ENCODE measurements around the gene SEL1L.
"Not testable (repeated sequence)": the region's sequence is repeated elsewhere in the genome, so short reads cannot be mapped to it uniquely, and the experiment has no call there.

SEL1L gene

DNA sequence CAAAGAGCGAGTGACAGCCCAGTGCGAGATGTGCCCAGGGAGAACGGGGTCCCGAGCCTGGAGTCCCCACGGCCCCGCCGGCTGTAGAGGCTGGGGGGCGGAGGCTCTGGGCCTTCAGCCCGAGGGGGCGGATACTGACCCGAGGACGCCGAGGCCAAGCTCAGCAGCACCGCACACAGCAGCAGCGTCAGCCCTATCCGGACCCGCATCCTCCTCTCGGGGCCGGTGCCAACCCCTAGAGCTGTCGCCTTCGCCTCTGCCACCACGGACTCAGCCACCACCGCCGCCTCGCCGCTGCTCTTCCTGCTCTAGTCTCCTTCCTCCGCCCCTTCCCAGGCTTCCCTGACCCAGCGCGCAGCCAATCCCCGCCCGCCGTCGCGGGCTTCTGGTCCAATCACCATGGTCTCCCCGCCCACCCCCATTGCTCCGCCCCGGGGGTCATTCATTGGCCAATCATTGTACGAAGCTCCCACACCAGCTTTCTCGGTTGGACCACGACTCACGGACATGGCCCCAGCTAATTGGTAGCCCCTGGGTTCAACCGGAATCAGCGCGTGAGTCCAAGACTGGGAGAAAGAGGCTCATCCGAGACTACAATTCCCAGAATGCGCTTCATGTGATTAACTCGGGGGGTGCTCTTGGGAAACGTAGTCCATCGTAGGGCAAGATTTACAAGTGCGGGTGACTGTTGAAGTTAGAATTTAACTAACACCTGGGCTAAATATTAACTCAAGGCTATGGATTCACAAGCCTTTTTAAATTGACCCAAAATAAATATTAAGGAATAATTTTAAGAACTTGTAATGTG is at the start of gene SEL1L:
Gene SEL1L, minus strand, starts transcription at position 318 of the 808 bp plus-strand sequence. Its CDS starts 109 bp downstream, at position 209.
- peak; percentile 99 for DNase-seq (ENCODE audit: extremely low read depth in 1 of 2, low read depth in 1 of 2)

DNA sequence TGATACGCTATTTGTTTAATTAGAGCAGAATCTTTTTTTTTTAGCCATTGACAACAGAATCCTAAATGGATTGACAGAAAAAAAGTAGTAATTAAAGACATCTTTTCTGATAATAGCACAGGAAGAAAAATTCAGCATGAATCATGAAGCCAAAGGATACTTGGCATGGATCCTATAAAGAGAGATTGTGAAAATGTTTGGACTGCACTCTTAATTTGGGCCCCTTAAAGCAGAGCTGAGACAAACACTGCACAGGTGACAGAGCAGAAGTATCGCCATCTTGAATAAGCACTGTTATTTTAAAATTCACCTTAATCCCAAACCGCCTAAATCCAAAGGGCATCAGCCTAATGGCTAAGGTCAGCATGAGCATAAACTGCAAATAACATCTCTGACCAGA is 48.8 kb upstream of the SEL1L start:
- DNase-seq (ENCODE audit: extremely low read depth in 1 of 2, low read depth in 1 of 2) = no peak

DNA sequence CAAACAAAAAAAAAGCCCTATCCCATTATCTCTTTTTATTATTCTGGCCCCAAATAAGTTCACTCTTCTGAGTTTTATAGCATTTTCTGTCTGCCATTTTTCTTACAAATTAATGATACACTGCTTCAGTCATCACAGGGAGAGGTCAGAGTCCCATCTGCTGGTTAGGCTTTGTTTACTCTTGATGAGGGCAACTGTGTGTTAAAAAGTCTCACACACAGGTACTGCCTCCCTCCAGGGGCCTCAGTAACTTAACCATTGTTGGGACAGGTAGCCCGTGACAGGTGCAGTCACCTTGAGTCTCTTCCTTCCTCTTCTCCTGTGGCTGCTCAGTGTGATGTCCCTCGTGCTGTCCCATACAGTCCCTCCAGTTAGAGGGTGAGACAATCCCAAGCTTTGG is 45.5 kb upstream of the SEL1L start:
- no peak for DNase-seq (ENCODE audit: extremely low read depth in 1 of 2, low read depth in 1 of 2)

GRCh38 chr14:81571437-81571836 is 37.8 kb upstream of the SEL1L start:
- DNase-seq (ENCODE audit: extremely low read depth in 1 of 2, low read depth in 1 of 2) = no peak

- no peak for DNase-seq (ENCODE audit: extremely low read depth in 1 of 2, low read depth in 1 of 2)
Measured at GRCh38 chr14:81567302-81567701, 33.6 kb upstream of the SEL1L start.

GRCh38 chr14:81565441-81566290 is 32.0 kb upstream of the SEL1L start:
- no peak for DNase-seq (ENCODE audit: extremely low read depth in 1 of 2, low read depth in 1 of 2)

- no peak for DNase-seq (ENCODE audit: extremely low read depth in 1 of 2, low read depth in 1 of 2)
Measured at GRCh38 chr14:81562818-81563217, 29.2 kb upstream of the SEL1L start.

DNA sequence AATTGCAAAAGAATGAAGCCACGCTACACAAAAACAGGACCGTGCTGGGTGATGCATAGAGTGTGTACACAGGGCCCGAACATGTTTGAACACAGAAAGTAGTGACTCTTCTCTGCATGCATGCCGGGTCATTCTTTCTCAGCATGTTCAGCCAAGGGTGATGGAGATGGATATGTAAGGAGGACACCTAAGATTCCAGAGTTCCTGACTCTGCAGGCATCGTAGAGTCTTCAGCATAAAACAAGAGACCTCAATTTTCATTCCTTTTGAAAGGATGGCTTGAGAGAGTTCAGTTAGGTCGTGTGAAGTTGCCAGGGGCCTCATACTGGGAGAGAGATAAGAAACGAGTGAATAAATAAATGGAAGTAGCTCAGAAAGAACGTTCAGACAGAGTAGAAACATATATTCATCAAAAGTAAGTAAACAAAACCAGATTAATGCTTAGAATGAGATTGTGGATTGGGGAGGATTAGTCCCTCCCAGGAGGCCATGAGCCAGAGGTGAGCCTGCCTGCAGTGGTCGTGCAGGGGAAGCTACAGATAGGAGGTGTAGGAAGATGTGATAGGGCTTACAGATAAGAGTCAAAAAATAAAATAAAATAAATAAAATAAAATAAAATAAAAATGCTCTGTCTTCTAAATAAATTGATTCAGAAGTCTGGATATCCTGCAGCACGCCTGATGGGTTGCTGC is 27.6 kb upstream of the SEL1L start:
- no peak for DNase-seq (ENCODE audit: extremely low read depth in 1 of 2, low read depth in 1 of 2)

DNA sequence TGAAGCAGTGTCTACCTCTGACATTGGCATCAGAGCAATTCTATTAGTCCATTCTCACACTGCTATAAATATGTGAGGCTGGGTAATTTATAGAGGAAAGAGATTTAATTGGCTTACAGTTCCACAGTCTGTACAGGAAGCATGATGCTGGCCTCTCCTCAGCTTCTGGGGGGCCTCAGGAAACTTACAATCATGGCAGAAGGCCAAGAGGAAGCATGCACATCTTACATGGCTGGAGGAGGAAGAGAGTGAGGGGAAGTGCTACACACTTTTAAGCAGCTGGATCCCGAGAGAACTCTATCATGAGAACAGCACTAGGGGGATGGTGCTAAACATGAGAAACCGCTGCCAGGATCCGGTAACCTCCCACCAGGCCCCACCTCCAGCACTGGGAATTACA is 25.7 kb upstream of the SEL1L start:
- no peak for DNase-seq (ENCODE audit: extremely low read depth in 1 of 2, low read depth in 1 of 2)

- DNase-seq (ENCODE audit: extremely low read depth in 1 of 2, low read depth in 1 of 2) = no peak
Measured at GRCh38 chr14:81557146-81557545, 23.5 kb upstream of the SEL1L start.

DNA sequence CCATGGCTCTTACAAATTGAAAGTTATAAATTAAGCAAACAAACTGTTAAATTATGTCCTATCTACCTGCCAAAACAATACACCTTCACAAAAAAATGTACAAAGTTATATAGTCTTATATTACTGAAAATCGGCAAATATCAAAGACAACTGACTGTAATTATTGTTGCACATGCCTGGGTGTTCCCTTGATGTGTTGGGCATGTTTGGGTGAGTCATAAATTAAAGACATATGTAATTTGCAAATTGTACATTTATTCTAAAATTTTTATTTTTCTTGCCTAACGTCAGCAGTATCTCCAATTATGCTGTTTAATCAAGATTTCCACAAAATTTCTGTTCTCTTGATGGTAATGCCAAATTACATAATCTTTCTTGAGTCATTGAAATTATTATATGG is 22.0 kb upstream of the SEL1L start:
- DNase-seq (ENCODE audit: extremely low read depth in 1 of 2, low read depth in 1 of 2) = no peak

DNA sequence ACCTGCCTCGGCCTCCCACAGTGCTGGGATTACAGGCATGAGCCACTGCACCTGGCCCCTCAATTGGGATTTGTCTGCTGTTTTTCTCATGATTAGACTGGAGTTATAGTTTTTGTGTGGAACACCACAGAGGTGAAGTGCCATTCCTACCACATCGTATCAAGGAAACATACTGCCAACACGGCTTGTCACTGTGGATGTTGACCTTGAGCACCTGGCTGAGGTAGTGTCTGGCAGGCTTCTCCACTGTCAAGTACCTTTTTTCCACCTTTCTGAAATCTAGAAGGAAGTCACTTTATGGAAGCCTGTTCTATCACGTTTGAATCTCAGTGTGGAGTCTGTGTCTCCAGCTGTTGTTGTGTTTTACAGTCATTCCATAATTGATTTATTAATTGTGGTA is 21.4 kb upstream of the SEL1L start:
- DNase-seq (ENCODE audit: extremely low read depth in 1 of 2, low read depth in 1 of 2) = no peak

GRCh38 chr14:81551471-81551870 is 17.8 kb upstream of the SEL1L start:
- no peak for DNase-seq (ENCODE audit: extremely low read depth in 1 of 2, low read depth in 1 of 2)

GRCh38 chr14:81550001-81550637 is 16.5 kb upstream of the SEL1L start:
- no peak for DNase-seq (ENCODE audit: extremely low read depth in 1 of 2, low read depth in 1 of 2)

DNA sequence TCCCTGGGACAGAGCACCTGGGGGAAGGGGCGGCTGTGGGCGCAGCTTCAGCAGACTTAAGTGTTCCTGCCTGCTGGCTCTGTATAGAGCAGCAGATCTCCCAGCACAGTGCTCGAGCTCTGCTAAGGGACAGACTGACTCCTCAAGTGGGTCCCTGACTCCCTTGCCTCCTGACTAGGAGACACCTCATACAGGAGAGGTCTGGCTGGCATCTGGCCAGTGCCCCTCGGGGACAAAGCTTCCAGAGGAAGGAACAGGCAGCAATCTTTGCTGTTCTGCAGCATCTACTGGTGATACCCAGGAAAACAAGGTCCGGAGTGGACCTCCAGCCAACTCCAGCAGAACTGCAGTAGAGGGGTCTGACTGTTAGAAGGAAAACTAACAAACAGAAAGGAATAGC is 7.6 kb upstream of the SEL1L start:
- DNase-seq (ENCODE audit: extremely low read depth in 1 of 2, low read depth in 1 of 2) = not testable (repeated sequence)

DNA sequence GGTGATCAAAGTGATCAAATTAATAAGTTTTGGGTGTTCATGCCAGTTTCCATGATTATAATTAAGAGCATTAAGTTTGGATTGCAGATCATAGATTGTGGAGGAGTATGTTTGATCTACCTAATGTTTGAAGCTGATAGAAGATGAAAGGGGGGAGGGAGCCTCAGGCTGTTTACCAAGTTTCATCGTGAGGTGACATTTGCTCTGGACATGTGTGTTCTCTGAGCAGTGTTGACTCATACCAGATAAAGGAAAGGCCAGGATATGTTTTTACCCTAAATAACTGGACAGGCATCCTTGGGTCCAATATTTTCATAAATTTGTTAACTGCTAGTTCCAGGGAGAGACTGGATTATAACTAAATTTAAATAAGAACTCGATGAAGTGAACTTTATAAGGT is 3.5 kb upstream of the SEL1L start:
- no peak for DNase-seq (ENCODE audit: extremely low read depth in 1 of 2, low read depth in 1 of 2)

DNA sequence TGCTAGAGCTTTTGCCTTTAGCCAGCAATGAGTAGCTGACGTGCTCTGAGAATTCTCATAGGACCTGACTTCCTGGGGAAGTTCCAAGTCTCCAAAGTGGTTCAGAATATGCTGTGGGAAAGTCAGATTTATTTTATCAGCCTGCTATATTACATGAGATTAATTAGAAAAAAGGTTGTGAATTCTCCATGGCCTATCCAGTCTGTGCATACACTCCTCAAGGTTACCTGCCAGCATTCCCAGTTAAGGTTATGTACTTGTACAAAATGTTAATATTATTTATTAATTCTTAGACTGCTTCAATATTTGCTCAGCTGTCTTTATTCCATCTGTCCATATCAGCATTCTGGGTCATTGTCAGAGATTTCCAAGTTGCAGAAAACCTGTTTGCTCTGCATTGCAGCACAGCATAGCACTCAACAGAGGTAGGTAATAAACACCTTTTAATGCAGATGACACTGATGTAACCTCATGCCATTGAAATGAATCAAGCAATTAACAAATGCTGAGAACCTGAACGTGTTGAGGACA is 2.7 kb upstream of the SEL1L start:
- DNase-seq (ENCODE audit: extremely low read depth in 1 of 2, low read depth in 1 of 2) = no peak

GRCh38 chr14:81535396-81536164 is 1.9 kb upstream of the SEL1L start:
- no peak for DNase-seq (ENCODE audit: extremely low read depth in 1 of 2, low read depth in 1 of 2)

DNA sequence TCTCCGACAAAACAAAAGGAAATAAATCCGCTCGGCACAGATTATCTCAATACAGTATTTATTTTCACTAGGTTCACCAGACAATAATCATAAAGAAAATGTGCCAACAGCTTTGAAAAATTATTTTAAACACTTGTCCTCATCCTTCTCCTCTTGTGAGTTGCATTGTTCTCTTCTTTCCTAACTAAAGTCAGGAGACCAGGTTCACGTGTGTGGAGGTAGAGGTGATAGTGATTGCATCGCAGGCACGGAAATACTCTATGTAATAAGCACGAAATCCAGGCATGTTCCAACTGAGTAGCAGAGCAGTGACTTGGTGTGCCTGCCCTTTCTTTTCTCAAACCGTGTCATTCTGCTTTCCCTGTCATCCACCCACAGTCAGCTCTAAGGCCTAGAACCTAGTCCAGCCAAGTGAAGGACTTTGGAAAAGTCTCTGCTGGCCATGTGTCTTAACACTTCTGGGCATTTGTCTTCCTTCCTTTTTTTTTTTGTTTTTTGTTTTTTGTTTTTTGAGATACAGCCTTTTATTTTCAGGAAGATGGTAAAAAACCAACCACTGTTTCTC is 939 bp upstream of the SEL1L start:
- DNase-seq (ENCODE audit: extremely low read depth in 1 of 2, low read depth in 1 of 2) = no peak

GRCh38 chr14:81533212-81533535 is 479 bp downstream of the SEL1L start:
- DNase-seq (ENCODE audit: extremely low read depth in 1 of 2, low read depth in 1 of 2) = no peak

All from activated CD8-positive, alpha-beta memory T cell treated with anti-CD3 and anti-CD28 coated beads for 1 hour (primary cell).